ENCODE results near the gene PHIP.
"Not testable (repeated sequence)": the region's sequence is repeated elsewhere in the genome, so short reads cannot be mapped to it uniquely, and the experiment has no call there.

The PHIP gene

GRCh38 chr6:79078075-79078969 lies at the start of gene PHIP:
Gene PHIP, minus strand, starts transcription at chr6:79078254. Its CDS starts 186 bp downstream, at chr6:79078068.
- DNase-seq, result peak; percentile 92

- DNase-seq, result no peak
These were observed 49.6 kb upstream of the PHIP start for GRCh38 chr6:79127660-79128059.

GRCh38 chr6:79119217-79119616 lies 41.2 kb upstream of the PHIP start:
- no peak for DNase-seq

GRCh38 chr6:79117752-79118151 lies 39.7 kb upstream of the PHIP start:
- DNase-seq, result no peak

GRCh38 chr6:79115553-79116182 lies 37.6 kb upstream of the PHIP start:
- DNase-seq, result no peak

- DNase-seq, result no peak
These were observed 33.5 kb upstream of the PHIP start for GRCh38 chr6:79111549-79111948.

- no peak for DNase-seq
These were observed 23.1 kb upstream of the PHIP start for GRCh38 chr6:79101164-79101563.

GRCh38 chr6:79100304-79100703 lies 22.2 kb upstream of the PHIP start:
- no peak for DNase-seq

- DNase-seq, result no peak
These were observed 16.9 kb upstream of the PHIP start for GRCh38 chr6:79094938-79095337.

GRCh38 chr6:79091801-79092200 lies 13.7 kb upstream of the PHIP start:
- not testable (repeated sequence) for DNase-seq

GRCh38 chr6:79089552-79090404 lies 11.7 kb upstream of the PHIP start:
- DNase-seq, result no peak

GRCh38 chr6:79084693-79085092 lies 6.6 kb upstream of the PHIP start:
- no peak for DNase-seq

- no peak for DNase-seq
These were observed 4.2 kb upstream of the PHIP start for GRCh38 chr6:79082304-79082703.

- DNase-seq, result no peak
These were observed 3.6 kb upstream of the PHIP start for GRCh38 chr6:79081663-79082062.

GRCh38 chr6:79079561-79080041 lies 1.5 kb upstream of the PHIP start:
- DNase-seq, result no peak

GRCh38 chr6:79077715-79078074 lies 359 bp downstream of the PHIP start:
- peak; percentile 61 for DNase-seq

- DNase-seq, result peak; percentile 88
These were observed 1.0 kb downstream of the PHIP start for GRCh38 chr6:79076782-79077641.

GRCh38 chr6:79076160-79076559 lies 1.9 kb downstream of the PHIP start:
- no peak for DNase-seq

GRCh38 chr6:79073888-79074287 lies 4.2 kb downstream of the PHIP start:
- no peak for DNase-seq

GRCh38 chr6:79072640-79073181 lies 5.3 kb downstream of the PHIP start:
- DNase-seq, result no peak

- DNase-seq, result no peak
These were observed 6.5 kb downstream of the PHIP start for GRCh38 chr6:79071547-79071946.
